IMR-90 (cell line): ENCODE data around the gene LINS1.

ENCODE experiments used
- MAFK ChIP-seq: IDR thresholded peaks from 2 replicates; pipeline ENCODE4 v1.6.1; 2012; ENCODE audit warnings: low read depth, low read length, improper control_type of control experiment
- TF ChIP-seq, protein P1 (sequence below): conservative IDR thresholded peaks from 2 replicates; pipeline ENCODE4 v1.5.1; 2012; ENCODE audit warnings: mild to moderate bottlenecking, low read depth, low read length, improper control_type of control experiment
- TF ChIP-seq, protein P2 (sequence below): fragments of 150-350 bp; IDR thresholded peaks from 2 replicates; pipeline ENCODE4 v1.6.1; 2017; ENCODE audit warnings: mild to moderate bottlenecking, antibody characterized with exemption, low read length, low read depth

DNA sequence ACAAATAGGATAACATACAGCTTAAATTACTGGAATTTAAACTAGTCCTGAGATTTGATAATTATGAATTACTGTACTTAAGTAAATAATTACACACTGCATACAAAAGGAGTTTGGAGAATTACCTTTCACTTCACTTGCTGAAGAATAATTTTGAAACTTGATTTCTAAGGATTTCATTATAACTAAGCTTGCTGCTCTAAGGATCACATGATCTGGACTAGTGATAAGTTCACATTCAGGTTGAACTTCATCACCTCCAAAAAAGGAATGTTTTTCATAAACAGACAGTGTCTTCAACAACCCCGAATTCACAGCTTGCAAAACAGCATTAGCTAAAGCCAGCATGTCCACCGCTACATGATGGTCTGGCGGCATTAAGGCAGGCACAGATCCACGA, 28.5 kb downstream of the LINS1 start:
- TF ChIP-seq, protein P1, sequence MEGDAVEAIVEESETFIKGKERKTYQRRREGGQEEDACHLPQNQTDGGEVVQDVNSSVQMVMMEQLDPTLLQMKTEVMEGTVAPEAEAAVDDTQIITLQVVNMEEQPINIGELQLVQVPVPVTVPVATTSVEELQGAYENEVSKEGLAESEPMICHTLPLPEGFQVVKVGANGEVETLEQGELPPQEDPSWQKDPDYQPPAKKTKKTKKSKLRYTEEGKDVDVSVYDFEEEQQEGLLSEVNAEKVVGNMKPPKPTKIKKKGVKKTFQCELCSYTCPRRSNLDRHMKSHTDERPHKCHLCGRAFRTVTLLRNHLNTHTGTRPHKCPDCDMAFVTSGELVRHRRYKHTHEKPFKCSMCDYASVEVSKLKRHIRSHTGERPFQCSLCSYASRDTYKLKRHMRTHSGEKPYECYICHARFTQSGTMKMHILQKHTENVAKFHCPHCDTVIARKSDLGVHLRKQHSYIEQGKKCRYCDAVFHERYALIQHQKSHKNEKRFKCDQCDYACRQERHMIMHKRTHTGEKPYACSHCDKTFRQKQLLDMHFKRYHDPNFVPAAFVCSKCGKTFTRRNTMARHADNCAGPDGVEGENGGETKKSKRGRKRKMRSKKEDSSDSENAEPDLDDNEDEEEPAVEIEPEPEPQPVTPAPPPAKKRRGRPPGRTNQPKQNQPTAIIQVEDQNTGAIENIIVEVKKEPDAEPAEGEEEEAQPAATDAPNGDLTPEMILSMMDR, result no peak
- TF ChIP-seq, protein P2, sequence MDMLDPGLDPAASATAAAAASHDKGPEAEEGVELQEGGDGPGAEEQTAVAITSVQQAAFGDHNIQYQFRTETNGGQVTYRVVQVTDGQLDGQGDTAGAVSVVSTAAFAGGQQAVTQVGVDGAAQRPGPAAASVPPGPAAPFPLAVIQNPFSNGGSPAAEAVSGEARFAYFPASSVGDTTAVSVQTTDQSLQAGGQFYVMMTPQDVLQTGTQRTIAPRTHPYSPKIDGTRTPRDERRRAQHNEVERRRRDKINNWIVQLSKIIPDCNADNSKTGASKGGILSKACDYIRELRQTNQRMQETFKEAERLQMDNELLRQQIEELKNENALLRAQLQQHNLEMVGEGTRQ, result no peak
- no peak for TF ChIP-seq MAFK
